ENCODE results near the gene EXOC6B. TPM values are rescaled to one million over a fixed set of nuclear protein-coding genes. Genes with fewer than 3 reads are reported as not detected.

The EXOC6B gene
- total and polyA plus RNA-seq, 2 of the 8 experiments (the other 6 are each of a cell fraction or from before 2014, with no cell fraction given): 13.5 to 33.0 TPM

GRCh38 chr2:72513011-72513410 is 312.8 kb downstream of the EXOC6B start:
- H3K23me2 ChIP-seq (ENCODE audit: low read depth, low read length): no peaks in the 10 kb centered on the region
- H3K14ac ChIP-seq (ENCODE audit: insufficient read length): no peak overlapping the region
- H3K9ac ChIP-seq (replicated peaks in 1 of 4; ENCODE audit: extremely low read depth in 1 of 4, low read depth in 3 of 4, low read length in 3 of 4): no peak overlapping the region
- H3K23ac ChIP-seq (ENCODE audit: insufficient read length): no peak overlapping the region
- no peak for TF ChIP-seq YY1 (IDR thresholded peaks at IDR 0.05; ENCODE audit: low read depth, low read length)
- TF ChIP-seq CHD1 (IDR thresholded peaks at IDR 0.05; ENCODE audit: low read depth, low read length): no peak
- no peak for TF ChIP-seq KDM1A (IDR thresholded peaks at IDR 0.05; ENCODE audit: borderline replicate concordance, low read length)
- TF ChIP-seq RBBP5 (IDR thresholded peaks at IDR 0.05; ENCODE audit: borderline replicate concordance, low read depth, low read length): no peak
- TF ChIP-seq SIRT6 (IDR thresholded peaks at IDR 0.05; ENCODE audit: low read length): no peak
- TF ChIP-seq BRCA1 (IDR thresholded peaks at IDR 0.05; ENCODE audit: low read depth, low read length): no peak
- no peak for TF ChIP-seq TCF12 (IDR thresholded peaks at IDR 0.05; ENCODE audit: low read depth, low read length)
- no peak for TF ChIP-seq ASH2L (IDR thresholded peaks at IDR 0.05; ENCODE audit: low read length)
- TF ChIP-seq SUZ12 (IDR thresholded peaks at IDR 0.05; ENCODE audit: low read length): no peak
- no peak for TF ChIP-seq POLR2AphosphoS5 (IDR thresholded peaks at IDR 0.05; ENCODE audit: low read depth, low read length)
- TF ChIP-seq HDAC6 (IDR thresholded peaks at IDR 0.05; ENCODE audit: low read depth, low read length): no peak
- TF ChIP-seq TAF7 (optimal IDR thresholded peaks at IDR 0.05; ENCODE audit: borderline replicate concordance, low read depth, low read length): no peak
- no peak for TF ChIP-seq SP2 (IDR thresholded peaks at IDR 0.05; ENCODE audit: low read length)
- TF ChIP-seq SP4 (IDR thresholded peaks at IDR 0.05; ENCODE audit: low read length): no peak
- no peak for TF ChIP-seq SP1 (IDR thresholded peaks at IDR 0.05; ENCODE audit: low read depth, low read length)
- TF ChIP-seq JUN (IDR thresholded peaks at IDR 0.05; ENCODE audit: low read depth, low read length): no peak
- TF ChIP-seq ZNF274 (IDR thresholded peaks at IDR 0.05; ENCODE audit: borderline replicate concordance, extremely low read depth, low read length): no peak
- no peak for TF ChIP-seq MAFK (IDR thresholded peaks at IDR 0.05; ENCODE audit: low read depth, low read length)
- no peak overlapping the region for H2BK15ac ChIP-seq (ENCODE audit: low read length)
- no peak overlapping the region for H3K4me3 ChIP-seq (ENCODE audit: extremely low read depth in 1 of 4, insufficient read depth in 2 of 4, low read depth in 3 of 4, low read length in 4 of 4)
- no peak overlapping the region for H2AK5ac ChIP-seq (ENCODE audit: low read depth, low read length)
- H4K20me1 ChIP-seq (replicated peaks in 1 of 2; ENCODE audit: control insufficient read depth in 1 of 2, insufficient read depth in 2 of 2, low read length in 2 of 2): no peaks in the 10 kb centered on the region
- POLR2A ChIA-PET (ENCODE audit: partially characterized antibody): no interaction called here
- H3K4me1 ChIP-seq (replicated peaks in 1 of 4; ENCODE audit: control insufficient read depth in 3 of 4, insufficient read depth in 4 of 4, low read length in 3 of 4): no peaks in the 10 kb centered on the region
- no peak overlapping the region for H2AFZ ChIP-seq (ENCODE audit: low read length)
- H3K4ac ChIP-seq (replicated peaks; ENCODE audit: insufficient read length, low read depth, low read length): no peak overlapping the region
- H3K4me2 ChIP-seq (ENCODE audit: insufficient read depth in 1 of 2, low read depth in 2 of 2, low read length in 2 of 2): no peak overlapping the region
- WGBS, 2 experiments (ENCODE audit: extremely low coverage in 1 of 2, insufficient coverage in 1 of 2, insufficient read length in 1 of 2, insufficient replicate concordance in 2 of 2, low coverage in 1 of 2, low lambda C conversion rate in 2 of 2, missing lambda C conversion rate in 1 of 2): 94% methylated on average over 3 of the region's 3 CpGs; no CpG with 5 or more reads in 1 of the 2 experiments
- no peak overlapping the region for H3K18ac ChIP-seq (ENCODE audit: extremely low read depth, low read length)
- no peak overlapping the region for H2BK120ac ChIP-seq (replicated peaks; ENCODE audit: low read depth, low read length)
- H3K79me1 ChIP-seq (ENCODE audit: low read depth, low read length): no peaks in the 10 kb centered on the region
- no peak overlapping the region for H4K5ac ChIP-seq (ENCODE audit: insufficient read length, low read depth, low read length)
- no peak overlapping the region for H4K91ac ChIP-seq (replicated peaks; ENCODE audit: insufficient read length, low read length)
- H2BK20ac ChIP-seq (ENCODE audit: low read length): no peak overlapping the region
- FAIRE-seq: no peak
- H2BK5ac ChIP-seq (ENCODE audit: low read depth, low read length): no peak overlapping the region
- H3K27ac ChIP-seq (ENCODE audit: low read depth, low read length): no peak overlapping the region
- no peak overlapping the region for H4K8ac ChIP-seq (ENCODE audit: extremely low read depth, insufficient read depth, low read length)
- CTCF ChIA-PET (ENCODE audit: partially characterized antibody): no interaction called here
- no peaks in the 10 kb centered on the region for H3K27me3 ChIP-seq (replicated peaks in 1 of 4; ENCODE audit: control insufficient read depth in 3 of 4, extremely low read depth in 1 of 4, insufficient read depth in 3 of 4, low read length in 3 of 4)
- H3K9me3 ChIP-seq (ENCODE audit: insufficient read depth in 2 of 2, low read depth in 1 of 2, low read length in 1 of 2): no peaks in the 10 kb centered on the region
- DNase-seq (ENCODE audit: low read depth in 1 of 2, low spot score in 2 of 2): no peak
- H3K56ac ChIP-seq (replicated peaks; ENCODE audit: insufficient read length, low read depth, low read length): no peak overlapping the region
- H2BK12ac ChIP-seq (ENCODE audit: low read depth, low read length): no peak overlapping the region
- no peaks in the 10 kb centered on the region for H3K36me3 ChIP-seq (ENCODE audit: control insufficient read depth in 2 of 4, insufficient read depth in 4 of 4, low read length in 3 of 4)
- H3K79me2 ChIP-seq (ENCODE audit: control insufficient read depth in 1 of 2, insufficient read depth in 2 of 2, low read length in 2 of 2): no peaks in the 10 kb centered on the region
